Measurements from ENCODE around the gene OR52I1.
A peak's percentile ranks its signal among the peaks of the same experiment; 100 is the strongest.

The OR52I1 gene

DNA sequence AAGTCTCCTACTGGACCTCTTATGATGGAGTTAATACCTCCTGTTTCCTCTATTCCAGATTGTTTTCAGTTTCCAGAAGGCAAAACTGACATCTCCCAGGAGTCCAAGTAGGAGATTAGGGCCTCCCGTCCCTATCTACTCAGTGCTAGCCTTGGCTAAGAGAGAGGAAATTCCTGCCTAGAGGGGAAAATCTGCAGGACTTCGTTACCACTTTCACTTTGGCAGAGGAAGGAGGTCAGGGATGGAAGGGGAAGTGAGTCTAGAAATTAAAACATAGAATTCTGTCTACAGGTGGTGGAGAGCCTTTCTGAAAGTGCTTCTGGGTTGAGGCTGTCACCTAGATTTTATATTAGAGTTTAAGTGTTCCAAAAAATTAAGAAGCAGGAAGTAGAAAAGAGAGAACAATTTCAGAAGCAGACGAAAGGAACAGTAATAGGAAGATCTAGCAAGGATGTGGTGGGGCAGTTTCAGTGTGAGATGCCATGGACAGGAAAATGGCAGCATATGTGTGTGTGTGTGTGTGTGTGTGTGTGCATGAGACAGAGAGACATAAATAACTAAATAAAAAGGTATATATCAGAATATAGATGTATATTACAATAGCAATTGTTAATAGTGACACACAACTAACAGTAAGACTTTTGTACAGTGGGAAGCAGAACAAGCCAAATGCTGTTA is 16.6 kb downstream of the OR52I1 start:
- no peak for DNase-seq (ENCODE audit: low read depth, low spot score)
- H3K27ac ChIP-seq: no peak overlapping the region

DNA sequence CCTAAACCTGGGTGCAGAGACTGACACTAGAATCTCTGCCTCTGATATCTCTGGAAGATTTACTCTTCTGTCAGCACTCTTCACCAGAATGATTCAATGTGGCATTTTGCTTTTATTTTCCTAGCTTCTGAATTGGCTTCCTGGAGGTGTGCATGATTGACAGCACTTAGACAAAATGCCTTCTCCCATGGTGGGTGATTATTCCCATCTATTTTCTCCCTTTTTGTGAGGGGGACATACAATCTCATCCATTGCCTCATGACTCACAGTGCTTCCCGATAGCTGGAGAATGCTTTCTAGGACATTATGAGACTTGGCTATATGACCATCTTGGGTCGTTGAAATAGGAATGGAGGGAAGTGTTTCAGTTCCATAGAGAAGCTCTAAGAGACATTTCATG is 18.1 kb downstream of the OR52I1 start:
- no peak overlapping the region for H3K27ac ChIP-seq
- DNase-seq (ENCODE audit: low read depth, low spot score): no peak

DNA sequence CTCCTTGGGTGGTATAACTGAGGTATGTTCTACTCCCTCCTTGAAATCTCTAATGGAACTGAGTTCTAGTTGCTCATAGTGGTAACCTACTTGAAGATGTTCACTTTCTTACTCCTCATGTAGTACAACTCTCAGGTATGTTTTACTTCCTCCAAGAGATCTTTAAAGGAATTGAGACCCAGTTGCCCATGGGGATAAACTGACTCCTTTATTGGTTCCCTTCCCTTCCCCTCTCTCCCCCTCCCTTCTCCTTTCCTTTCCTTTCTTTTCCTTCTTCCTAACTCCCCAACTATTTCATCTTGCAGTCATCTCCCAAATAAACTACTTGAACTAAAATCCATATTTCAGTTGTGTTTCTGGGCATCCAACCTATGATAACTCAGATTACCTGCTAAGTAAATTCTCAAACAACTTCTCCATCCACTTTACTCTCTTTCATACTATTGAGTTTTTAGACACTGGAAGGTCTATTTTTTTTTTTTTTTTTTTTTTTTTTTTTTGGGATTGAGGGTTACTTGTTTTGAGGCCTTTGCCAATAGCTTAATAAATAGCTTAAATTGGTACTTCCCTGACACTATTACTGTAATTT is 22.1 kb downstream of the OR52I1 start:
- DNase-seq (ENCODE audit: low read depth, low spot score): no peak

DNA sequence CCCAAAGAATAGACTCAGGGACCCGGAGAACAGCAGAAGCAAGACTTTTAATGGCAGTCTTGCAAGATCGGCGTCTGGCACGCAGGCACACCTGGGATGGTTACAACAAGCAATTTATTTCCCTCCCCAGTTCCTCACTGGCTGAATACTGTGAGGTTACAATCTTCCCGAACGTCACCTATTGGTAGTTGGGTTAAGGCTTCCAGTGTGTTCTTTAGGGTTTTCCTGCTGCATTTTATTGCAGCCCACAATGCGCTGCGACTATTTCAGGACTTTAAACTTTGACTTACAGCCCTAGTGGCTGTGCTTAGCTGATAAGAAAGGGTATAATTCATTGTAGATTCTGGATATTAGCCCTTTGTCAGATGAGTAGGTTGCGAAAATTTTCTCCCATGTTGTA is 25.7 kb downstream of the OR52I1 start:
- H3K27ac ChIP-seq: no peak overlapping the region
- DNase-seq (ENCODE audit: low read depth, low spot score): no peak

More for the DNA sequence above, 22.1 kb downstream of the OR52I1 start:
- H3K27ac ChIP-seq: no peak overlapping the region

DNA sequence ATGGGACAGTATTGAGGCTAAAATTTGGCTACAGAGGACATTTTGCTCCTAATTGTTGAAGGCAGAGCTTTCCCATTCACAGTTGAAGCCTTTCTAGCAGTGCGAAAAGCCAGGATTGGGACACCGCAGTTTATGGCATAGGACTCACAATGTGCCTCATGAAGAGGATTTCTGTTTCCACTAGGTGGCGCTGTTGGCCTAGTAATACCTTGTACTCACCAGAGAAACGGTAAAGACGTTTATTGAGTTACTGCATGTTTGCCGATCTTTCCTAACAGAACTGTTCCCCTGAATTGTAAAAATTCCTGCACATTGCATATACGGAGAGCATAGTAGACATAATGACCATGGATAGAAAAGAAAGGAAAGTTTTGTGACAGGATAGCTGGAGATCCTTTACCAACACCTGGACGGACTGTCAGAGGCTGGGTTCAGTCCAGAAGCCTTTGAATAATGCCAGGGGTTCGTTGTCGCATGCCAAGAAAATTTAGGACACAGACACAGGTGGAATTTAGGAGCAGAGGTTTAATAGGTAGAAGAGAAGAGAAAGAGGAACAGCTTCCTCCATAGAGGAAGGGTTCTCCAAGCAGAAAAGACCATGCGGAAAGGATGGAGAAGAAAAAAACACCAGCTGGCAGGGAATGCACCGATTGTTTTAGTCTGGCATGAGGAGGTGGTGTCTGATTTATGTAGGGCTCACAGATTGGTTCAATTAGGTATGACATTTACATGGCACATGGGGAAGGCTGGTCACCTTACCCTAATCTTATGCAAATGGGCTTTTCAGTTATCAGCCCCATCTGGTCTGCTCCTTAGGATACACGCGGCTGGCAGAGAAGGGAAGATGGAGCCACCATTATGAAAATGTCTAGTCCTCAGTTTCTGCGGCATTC is 32.6 kb downstream of the OR52I1 start:
- no peak overlapping the region for H3K27ac ChIP-seq
- DNase-seq (ENCODE audit: low read depth, low spot score): peak; percentile 26

DNA sequence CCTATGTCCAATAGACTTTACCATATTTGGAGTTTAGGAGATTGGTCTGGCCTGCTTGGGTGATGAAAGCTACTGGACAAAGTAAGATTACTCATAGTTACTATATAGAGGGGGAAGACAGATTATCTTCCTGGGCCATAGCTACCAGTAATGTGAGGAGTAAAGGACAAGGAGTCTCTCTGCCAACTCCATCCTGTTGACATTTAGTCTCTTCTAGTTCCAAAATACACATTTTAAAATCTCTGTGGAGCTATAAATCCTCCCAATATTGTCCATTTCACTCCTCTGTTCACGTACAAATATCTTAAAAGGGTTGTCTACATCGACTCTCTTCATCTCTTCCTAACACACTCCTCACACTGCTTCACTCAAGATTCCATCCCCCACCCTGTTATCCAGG is 42.3 kb downstream of the OR52I1 start:
- no peak overlapping the region for H3K27ac ChIP-seq
- no peak for DNase-seq (ENCODE audit: low read depth, low spot score)

DNA sequence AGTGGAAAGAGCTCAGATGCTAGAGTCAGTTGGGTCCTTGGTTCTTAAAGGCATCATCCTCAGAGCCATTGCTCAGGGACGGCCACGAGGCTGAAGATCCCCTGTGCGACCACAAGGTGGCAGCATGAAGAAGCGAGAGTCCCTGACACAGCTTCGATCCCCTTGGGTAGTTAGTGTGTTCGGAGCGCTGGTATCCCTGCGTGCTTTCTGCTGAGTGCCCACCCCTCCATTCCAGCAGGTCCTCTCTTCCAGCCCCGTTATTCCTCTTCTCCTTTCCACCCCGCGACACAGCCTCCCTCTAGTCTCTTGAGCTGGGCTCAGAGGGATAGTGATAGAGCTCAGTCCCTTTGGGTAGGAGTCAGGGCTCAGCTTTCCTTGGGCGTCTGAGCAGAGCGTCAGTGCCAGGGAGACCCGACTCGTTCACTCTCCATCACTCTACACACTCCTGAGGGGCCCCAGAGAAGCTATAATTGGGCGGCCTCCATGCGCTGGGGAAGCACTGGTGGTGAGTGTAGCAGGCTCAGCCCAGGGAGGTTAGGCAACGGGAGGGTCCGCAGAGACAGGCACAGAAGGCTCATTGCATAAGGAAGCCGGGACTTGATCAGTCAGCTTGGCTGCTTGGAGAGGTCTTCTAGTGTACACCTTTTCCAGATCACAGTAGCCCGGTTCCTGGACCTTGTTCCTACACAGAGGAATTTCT is 43.3 kb downstream of the OR52I1 start, which contains the start of gene OR51D1:
OR51D1 (plus strand) TSS at position 516 of the 700 bp plus-strand sequence. CDS start 2,314 bp downstream, outside the sequence.
- H3K27ac ChIP-seq: no peak within 1 kb of the TSS
- no peak for DNase-seq (ENCODE audit: low read depth, low spot score)

DNA sequence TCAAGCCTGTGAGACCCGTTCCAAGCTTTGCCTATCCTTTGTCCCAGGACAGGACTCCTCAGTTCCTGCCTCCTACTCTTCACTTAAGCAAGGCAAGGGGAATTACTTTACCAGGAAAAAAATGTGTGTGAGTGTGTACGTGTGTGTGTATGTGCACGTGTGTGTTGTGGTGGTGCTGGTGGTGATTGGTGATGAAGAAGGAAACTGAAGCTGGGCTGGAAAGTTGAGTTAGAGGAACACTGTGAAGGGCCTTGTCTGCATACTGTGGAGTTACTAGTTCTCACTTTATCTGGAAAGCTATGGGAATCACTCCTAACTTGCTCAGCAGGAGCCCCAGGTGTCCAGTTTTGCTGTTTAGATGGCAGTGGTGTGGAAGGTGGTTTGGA is 43.8 kb downstream of the OR52I1 start:
- no peak for DNase-seq (ENCODE audit: low read depth, low spot score)
- no peak overlapping the region for H3K27ac ChIP-seq

DNA sequence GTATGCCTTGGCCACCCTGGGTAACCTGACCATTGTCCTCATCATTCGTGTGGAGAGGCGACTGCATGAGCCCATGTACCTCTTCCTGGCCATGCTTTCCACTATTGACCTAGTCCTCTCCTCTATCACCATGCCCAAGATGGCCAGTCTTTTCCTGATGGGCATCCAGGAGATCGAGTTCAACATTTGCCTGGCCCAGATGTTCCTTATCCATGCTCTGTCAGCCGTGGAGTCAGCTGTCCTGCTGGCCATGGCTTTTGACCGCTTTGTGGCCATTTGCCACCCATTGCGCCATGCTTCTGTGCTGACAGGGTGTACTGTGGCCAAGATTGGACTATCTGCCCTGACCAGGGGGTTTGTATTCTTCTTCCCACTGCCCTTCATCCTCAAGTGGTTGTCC is 46.1 kb downstream of the OR52I1 start:
- no peak for DNase-seq (ENCODE audit: low read depth, low spot score)
- H3K27ac ChIP-seq: no peak overlapping the region

DNA sequence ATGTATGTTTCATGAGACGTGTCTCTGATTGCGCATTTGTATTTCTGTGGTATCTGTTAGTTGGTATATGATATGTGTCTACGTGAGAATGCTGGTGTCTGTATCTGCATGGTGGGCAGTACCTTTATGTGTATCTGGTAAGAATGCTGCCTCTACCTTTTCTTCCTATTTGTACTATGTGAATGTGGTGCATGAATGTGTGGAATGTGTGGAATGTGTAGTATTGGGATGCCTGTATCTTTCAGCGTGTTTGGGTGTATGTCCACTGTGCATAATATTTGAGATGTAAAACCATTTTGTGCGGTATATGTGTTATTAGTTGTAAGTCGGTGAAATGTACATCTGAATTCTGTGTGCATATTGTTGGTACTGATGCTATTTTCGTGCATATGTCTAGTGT is 47.7 kb downstream of the OR52I1 start:
- H3K27ac ChIP-seq: no peak overlapping the region
- no peak for DNase-seq (ENCODE audit: low read depth, low spot score)

DNA sequence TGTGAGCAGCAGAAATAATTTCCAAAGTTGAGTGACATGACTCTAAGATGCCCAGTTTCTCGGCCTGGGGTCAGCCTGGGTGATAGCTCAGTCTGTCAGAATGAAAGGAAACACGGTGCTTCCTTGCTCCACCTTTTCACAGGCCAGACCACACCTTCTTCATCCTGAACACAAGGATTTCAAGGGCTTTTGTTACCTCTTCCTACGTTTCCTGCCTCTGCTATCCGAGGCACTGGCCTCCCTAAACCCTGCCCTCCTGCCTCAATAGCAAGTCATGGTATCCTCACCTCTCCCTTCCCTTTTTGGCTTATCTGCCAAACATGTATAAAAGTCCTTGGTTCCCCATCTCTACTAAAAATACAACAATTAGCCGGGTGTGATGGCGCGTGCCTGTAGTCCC is 48.2 kb downstream of the OR52I1 start:
- DNase-seq (ENCODE audit: low read depth, low spot score): no peak
- no peak overlapping the region for H3K27ac ChIP-seq

DNA sequence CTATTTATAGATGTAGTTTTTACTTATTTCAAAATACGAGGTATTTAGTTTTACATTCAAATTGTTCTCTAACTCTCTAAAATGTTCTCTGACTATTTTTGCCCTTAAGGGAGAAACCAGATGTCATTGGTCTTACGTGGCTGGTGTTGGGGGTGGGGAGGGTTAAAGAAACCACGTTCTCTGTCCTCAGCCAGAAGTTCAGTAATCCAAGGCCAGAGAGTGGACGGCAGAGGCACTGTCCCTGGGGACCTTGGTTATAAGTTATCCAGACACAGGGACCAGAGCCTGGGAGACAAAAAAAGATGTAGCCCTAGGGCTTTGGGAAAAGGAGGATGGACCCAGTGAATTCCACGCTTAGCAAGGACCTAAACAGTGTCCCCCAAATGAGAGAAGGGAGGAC is 49.2 kb downstream of the OR52I1 start:
- no peak for DNase-seq (ENCODE audit: low read depth, low spot score)
- H3K27ac ChIP-seq: no peak overlapping the region

DNA sequence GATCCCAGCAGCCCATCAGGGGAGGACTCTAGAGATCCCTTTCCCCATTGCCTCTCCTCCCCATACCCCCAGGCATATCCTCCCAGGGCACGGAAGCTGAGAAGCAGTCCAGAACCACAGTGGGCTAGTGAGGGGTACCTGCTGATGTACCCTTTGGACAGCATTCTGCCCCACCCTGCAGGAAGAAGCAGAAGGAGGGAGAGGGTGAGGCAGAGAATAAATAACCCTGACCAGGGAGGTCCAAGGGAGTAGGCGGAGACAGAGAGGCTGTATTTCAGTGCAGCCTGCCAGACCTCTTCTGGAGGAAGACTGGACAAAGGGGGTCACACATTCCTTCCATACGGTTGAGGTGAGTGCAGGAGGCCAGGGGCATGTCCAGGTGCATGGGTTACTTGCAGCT is 49.8 kb downstream of the OR52I1 start, which contains the start of gene OR51E1:
OR51E1 (plus strand) TSS at position 301 of the 400 bp plus-strand sequence. CDS start 8,545 bp downstream, outside the sequence.
- H3K27ac ChIP-seq: no peak within 1 kb of the TSS
- no peak for DNase-seq (ENCODE audit: low read depth, low spot score)

DNA sequence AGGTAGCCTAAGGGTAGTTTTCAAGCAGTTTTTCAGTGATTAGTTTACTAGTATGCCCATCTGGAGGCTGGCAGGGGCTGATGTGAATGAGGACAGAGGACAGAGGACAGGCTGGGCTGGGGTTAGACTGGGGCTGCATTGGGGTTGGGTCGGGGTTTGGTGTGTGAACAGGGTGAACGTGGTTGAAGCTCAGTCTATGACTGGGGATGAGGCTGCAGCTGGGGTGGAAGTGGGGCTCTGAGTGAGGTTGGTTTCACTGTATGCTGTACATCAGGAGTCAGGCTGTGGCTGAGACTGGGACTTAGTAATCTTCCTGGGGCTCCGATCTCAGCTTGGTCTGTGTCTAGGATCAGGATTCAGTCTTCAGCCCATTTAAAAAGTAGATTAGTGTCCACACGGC is 50.4 kb downstream of the OR52I1 start:
- no peak overlapping the region for H3K27ac ChIP-seq
- no peak for DNase-seq (ENCODE audit: low read depth, low spot score)

All from epithelial cell of prostate (primary cell).